Right hindlimb (tissue), 1 donor: ENCODE data around the gene EBI3.
A peak's percentile ranks its signal among the peaks of the same experiment; 100 is the strongest.
"Not testable (repeated sequence)": the region's sequence is repeated elsewhere in the genome, so short reads cannot be mapped to it uniquely, and the experiment has no call there.

ENCODE experiments used
- DNase-seq: peaks from one replicate; pipeline ENCODE4 v3.0.0-alpha.2; 2018

Gene EBI3

GRCh38 chr19:4229179-4229931 is at the start of gene EBI3:
TSS of gene EBI3 (plus strand) at chr19:4229523. CDS start at chr19:4229551, 28 bp downstream.
- peak; percentile 31 for DNase-seq

DNA sequence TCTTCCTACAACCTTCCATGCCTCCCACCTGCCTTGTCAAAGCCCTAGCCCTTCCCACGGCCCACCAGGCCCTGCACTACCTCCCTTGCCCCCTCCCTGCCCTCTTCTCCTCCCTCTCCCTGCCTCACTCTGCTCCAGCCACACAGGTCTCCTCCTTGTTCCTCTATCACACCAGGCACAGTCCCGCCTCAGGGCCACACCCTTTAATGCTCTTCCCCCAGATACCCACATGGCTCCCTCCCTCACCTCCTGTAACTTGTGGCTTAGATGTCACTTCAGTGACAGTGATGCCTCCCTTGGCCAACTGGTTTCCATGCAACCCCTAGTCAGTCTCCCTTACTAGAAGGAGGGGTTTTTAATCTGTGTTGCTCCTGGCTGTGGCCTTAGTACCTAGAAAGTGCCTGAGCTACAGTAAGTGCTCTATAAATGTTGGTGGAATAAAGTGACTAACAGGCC is 48.2 kb upstream of the EBI3 start:
- no peak for DNase-seq

DNA sequence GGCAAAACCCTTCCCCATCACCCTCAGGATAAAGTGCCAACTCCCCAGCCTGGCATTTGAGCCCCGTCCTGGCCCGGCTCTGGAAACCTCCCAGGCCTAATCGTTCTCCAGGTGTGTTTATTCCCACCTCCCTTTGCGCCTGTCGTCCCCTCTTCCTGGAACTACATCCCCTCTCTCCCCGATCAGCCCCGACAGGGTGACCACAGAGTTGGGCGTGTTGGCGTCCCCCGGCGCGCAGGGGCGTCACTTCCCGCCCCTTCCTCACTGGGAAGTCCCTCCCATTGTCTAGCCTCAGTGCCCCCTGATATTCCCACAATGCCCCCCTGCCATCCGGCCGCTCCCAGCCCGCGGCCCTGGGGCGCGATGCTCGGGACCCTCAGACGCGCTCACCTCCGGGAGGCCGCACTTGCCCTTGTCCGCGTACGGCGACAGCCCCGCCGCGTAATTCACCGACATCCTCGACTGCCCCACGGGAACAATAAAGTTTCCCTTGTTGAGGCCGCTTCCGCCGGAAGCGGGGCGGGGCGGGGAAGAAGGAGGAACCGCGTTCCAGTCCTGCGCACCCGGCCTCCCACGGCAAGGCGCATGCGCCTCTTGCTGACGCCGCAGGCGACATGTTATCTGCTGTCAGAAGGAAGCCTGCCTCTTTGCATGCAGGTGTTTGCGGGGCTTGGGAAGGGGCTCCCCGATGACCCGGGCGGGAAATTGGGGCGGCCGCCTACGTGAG is 47.1 kb upstream of the EBI3 start, which contains the start of the genes ANKRD24 and SIRT6:
TSS of gene ANKRD24 (plus strand) at position 606 of the 727 bp plus-strand sequence. CDS start 3,737 bp downstream, outside the sequence.
TSS of gene SIRT6 (minus strand) at position 480 of the 727 bp plus-strand sequence. CDS start at position 456, 24 bp downstream.
- DNase-seq, result peak; percentile 96

DNA sequence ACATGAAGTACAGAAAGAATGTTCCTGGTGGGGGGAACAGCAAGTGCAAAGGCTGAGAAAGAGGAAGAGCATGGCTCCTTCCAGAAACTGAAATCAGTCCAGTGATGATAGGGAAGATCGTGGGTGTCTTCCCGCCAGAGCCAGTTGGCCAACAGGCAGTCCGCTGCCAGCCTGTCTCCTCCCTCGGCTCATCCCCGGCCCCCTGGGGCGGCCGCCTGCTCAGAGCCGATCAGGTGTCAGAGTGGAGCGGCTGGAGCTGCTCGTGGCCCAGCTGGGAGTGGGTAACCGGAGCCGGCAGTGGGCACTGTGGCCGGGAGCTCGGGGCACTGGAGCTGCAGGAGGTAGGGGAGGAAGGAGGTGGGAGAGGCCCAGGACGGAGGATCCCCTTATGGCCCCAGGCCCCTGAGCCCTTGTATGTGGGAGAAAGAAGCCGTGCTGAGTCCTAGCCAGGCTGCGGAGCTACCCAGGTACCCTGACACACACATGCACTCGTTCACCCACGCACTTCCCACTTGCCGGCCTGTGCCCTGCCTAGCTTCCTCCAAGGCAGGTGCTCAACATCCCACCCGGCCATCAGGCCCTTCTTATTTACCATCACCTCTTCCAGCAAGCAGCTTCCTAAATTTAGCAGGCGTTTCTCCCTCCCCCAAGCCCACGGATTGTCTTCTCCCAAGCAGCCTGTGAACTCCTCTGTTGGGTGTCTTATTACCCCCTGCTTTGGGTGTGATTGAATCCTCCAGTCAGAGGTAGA is 45.2 kb upstream of the EBI3 start:
- no peak for DNase-seq

GRCh38 chr19:4184718-4185352 is 44.5 kb upstream of the EBI3 start:
- DNase-seq, result no peak

- DNase-seq, result no peak
Observed at GRCh38 chr19:4185413-4186086, 43.8 kb upstream of the EBI3 start.

DNA sequence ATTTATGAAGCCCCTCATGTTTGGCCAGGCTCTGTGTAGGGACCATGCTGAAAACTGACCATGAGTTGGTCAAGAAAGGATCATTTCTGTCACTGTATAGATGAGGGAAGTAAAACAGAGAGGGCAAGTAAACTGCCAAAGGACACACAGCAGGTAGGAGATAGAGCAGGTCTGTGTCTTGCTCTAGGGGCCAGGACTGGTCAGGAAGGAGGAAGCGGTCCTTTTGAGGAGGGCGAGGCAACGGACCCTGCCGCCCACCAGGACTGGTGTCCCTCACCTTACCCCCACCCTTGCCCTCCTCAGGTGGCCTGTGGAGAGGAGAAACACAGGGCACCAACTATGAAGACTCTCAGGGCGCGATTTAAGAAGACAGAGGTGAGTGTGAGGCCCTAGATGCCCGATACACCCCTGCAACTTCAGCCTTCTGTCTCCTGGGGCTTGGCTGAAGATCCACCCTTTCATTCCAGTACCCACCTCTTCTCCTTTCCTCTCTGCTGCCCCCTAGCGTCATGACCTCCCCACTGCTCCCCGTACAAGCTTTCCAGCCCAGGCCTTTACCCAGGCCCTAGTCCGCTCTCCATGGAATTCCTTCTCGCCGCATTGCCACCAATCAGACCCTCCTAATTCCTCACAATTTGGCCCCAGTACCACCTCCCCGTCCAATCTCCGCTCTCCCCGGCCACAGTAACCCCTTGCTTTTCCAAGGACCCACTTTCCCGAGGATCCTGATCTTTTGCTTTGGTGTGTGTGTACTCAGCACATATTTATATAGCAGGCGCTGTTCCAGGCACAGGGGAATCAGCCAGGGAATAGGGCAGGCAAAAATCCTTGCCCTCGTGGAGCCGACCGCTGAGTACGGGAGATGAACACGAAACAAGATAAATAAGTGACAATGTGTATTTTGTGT is 43.0 kb upstream of the EBI3 start:
- peak; percentile 57 for DNase-seq

DNA sequence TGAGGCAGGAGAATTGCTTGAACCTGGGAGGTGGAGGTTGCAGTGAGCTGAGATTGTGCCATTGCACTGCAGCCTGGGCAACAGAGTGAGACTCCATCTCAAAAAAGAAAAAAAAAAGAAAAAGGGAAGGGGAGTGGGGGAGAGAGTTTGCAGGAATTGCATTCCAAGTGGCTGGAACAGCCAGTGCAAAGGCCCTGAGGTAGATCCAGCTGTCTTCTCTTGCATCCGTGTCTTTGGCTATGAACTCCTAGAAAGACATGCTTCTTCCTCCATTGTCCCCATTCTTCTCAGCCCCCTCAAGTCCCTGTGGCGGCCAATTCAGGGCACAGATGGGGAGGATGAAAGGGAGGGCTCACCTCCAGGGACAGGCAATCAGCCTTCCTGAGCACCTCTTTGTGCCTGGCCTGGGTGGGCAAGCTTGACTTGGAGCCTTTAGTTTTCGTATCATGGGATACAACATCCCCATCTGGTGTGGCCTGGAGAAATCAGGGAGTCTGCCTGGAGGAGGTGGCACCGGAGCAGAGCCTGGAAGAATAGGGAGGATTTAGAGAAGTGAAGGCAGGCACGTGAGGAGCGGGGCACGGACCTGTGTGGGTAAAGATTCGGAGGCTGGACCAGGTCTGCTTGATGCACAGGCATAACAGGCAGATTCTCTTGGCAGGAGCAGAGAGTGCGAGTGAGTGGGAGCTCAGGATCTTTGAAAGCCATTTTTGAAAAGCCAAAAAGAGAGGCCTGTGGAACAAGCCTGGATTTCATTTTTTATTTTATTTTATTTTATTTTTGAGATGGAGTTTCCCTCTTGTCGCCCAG is 41.8 kb upstream of the EBI3 start:
- DNase-seq, result no peak

GRCh38 chr19:4189641-4190040 is 39.7 kb upstream of the EBI3 start:
- no peak for DNase-seq

- DNase-seq, result not testable (repeated sequence)
Observed at GRCh38 chr19:4192537-4192936, 36.8 kb upstream of the EBI3 start.

GRCh38 chr19:4194353-4194752 is 35.0 kb upstream of the EBI3 start:
- no peak for DNase-seq

DNA sequence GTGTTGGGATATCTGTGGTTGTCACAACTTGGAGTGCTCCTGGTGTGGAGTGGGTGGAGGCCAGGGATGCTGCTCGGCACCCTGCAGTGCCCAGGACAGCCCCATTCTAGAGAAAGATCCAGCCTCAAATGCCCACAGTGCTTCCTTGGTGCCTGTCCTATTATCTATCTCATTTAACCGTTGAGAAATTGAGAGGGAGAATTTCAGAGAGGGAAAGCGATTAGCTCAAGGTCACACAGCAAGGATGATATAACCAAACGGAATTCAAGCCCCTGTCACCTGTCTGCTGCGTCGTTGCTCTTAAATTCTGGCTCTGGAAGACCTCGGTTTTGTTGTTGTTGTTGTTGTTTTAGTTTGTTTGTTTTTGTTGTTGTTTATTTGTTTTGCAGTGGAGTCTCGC is 33.3 kb upstream of the EBI3 start:
- no peak for DNase-seq

DNA sequence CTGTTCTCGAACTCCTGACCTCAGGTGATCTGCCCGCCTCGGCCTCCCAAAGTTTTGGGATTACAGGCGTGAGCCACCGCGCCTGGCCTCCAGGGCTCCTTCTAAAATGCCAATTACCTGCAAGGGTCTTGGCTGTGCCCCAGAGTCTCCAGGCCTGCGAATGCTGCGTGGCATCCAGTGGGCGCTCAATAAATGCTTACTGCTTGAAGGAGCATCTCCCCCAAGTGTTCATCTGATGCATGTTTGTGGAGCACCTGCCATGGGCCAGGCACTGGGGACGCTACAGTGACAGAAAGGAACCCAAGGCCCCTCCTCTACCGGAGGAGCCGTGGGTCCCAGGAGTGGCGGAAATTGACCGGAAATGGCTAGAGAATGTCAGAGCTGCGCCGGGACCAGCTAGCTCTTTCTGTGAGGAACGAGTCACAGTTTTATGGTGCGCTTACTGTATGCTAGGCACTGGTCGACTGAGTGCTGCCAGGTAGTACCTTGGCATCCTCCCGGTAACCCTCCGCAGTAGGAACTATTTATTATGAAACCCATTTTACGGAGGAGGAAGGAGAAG is 32.7 kb upstream of the EBI3 start:
- DNase-seq, result no peak

DNA sequence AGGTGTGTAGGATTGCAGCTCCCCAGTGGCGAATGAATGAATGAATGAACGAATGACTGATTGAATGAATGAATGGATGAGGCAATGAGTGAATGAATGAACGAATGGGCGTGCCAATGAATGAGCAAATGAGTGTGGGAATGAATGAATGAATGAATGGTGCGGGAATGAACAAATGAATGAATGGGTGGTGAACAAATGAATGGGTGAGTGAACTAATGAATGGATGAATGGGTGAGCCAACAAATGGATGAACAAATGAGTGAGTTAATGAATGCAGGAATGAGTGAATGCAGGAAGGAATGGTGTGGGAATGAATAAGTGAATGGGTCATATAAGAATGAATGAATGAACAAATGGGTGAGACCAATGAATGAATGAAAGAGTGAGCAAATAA is 32.1 kb upstream of the EBI3 start:
- no peak for DNase-seq

DNA sequence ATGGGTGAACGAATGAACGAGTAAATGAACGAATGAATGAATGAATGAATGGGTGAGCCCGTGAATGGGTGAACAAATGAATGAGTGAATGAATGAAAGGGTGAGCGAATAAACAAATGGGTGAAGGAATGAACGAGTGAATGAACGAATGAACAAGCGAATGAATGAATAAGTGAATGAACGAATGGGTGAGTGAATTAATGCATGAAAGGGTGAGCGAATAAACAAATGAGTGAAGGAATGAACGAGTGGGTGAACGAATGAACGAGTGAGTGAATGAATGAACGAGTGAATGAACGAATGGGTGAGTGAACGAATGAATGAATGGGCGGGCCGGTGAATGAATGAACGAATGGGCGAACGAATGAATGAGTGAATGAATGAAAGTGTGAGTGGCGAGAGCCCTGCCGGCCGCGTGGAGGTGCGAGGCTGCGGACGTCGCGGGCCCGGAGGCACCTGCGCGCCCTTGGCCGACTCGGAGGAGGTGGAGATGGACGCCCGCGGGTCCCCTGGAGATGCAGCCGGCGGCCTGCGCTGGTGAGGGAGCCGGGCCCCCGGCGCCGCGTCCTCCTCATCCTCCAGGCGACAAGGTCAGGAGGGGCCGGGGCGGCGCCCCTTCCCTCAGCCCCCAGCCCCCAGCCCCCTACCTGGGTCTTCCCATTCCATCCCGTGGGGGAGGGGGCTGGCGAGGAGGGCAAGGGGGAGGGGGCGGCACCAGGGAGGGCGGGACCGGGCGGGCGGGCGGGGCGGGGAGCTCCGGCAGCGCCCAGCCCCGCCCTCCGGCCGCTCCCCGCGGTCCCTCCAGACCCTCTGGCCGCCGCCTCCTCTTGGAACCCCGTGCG is 31.5 kb upstream of the EBI3 start:
- DNase-seq, result no peak

- no peak for DNase-seq
Observed at GRCh38 chr19:4198467-4199126, 30.7 kb upstream of the EBI3 start.

DNA sequence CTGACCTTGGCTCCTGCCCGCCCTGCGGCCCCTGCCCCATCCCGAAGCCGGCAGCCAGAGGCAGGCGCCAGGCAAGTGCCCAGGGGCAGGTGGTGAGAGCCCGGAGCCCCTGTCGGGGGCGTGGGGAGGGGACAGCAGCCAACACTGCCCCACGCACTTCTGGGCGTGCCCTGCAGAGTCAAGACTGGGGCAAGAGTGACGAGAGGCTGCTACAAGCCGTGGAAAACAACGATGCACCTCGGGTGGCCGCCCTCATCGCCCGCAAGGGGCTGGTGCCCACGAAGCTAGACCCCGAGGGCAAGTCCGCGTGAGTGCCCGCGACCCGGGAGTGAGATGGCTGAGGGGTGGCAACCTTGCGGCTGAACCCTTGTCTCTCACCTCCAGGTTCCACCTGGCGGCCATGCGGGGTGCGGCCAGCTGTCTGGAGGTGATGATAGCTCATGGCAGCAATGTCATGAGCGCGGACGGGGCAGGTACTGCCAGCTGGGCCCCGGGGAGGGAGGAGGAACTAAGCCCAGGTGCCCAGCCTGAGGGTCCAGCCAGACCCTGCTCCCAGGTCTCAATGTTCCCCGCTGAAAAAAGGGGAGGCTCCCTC is 29.5 kb upstream of the EBI3 start:
- DNase-seq, result no peak
